C1 segment of cervical spinal cord (tissue), 14 donors: ENCODE data around the gene NMRAL1.

Source experiments
- DNase-seq, 14 donors: peaks; one replicate each; lab custom pipeline; 2025; lab: John Stamatoyannopoulos, UW

The NMRAL1 gene

GRCh38 chr16:4474192-4474961 lies at the start of gene NMRAL1:
TSS of gene NMRAL1 (minus strand) at chr16:4474625. CDS start at chr16:4474132, 493 bp downstream.
- DNase-seq = peak in 13 of 14 donors; percentile 25 to 90 (median 66)

GRCh38 chr16:4523686-4524085 lies 49.3 kb upstream of the NMRAL1 start:
- DNase-seq = peak in 8 of 14 donors; percentile 30 to 88 (median 47)

- DNase-seq = peak; percentile 23 to 90 (median 74)
These were observed 47.7 kb upstream of the NMRAL1 start for GRCh38 chr16:4522051-4522581.

DNA sequence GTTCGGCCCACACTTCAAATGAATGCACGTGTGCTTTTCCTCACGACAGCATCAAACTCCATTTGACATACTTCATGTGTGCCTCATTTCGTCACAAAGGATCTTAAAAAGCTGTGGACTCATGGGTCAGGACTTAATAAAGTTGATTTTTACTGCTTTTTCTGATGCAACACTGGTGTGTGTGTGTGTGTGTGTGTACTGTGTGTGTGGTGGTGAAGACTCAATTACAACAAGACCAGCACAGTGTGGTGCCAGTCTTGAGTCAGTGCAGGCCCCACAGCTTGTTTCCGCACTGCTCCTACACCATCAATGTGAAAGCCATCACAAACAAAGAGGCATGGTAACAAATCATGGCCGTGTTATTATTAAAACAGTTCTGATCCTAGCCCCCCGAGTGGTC lies 46.5 kb upstream of the NMRAL1 start:
- no peak for DNase-seq

GRCh38 chr16:4519274-4520058 lies 45.0 kb upstream of the NMRAL1 start:
- no peak for DNase-seq

- peak in 6 of 14 donors; percentile 16 to 73 (median 34) for DNase-seq
These were observed 43.6 kb upstream of the NMRAL1 start for GRCh38 chr16:4517812-4518680.

- DNase-seq = no peak
These were observed 41.3 kb upstream of the NMRAL1 start for GRCh38 chr16:4515611-4516233.

GRCh38 chr16:4514606-4515005 lies 40.2 kb upstream of the NMRAL1 start:
- no peak for DNase-seq

DNA sequence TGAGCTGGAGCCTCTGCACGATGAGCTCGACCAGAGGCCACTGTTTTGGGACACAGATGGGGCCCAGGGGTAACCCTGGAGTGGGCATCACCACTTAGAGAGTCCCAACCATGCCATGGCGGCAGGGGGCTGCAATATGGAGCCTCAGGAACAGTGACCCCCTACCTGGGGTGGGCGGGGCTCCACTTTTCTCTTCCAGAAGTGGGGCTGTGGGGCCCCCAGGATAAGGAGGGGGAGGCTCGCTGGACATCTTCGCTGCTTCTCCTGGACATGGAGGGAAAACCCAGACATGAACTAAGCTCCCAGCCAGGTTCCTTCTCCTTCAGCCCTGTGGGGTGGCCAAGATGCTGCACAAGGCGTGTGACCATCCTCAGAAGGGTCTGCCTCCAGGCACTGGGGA lies 39.5 kb upstream of the NMRAL1 start:
- DNase-seq = no peak

DNA sequence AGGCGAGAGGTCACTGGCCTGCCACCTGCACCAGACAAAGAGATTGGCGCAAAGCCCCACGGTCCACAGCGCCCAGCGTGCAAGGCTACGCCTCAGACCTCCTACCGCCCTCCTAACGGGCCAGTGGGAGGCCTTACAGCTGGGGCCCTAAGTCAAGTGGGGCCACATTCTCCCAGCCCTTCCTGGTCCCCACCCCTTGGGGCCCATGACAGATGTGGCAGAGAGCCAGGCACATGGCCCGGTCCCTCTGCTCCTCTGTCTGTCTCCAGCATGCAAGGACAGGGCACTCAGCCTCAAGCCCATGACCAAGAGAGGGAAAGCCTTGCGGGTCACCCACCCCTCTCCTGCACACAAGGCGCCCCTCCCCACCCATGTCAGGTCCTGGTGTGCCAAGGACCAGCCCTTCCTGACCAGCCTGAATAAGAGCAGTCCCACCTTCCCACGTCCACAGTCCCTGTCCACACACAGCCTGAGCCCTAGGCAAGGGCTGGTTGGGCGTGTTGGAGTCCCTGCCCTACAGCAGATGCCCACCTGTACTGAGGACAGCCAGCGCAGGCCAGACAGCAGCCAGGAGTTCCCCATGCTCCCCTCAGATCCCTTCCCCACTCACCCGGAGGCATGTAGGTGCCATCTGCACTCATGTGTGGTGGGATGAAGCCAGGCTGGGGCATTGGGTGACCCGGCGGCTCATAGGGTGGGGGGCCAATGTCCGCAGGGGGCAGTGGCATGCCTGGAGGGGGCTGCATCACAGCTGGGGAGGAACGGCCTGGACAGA lies 38.8 kb upstream of the NMRAL1 start:
- no peak for DNase-seq

- DNase-seq = no peak
These were observed 38.0 kb upstream of the NMRAL1 start for GRCh38 chr16:4512473-4512872.

DNA sequence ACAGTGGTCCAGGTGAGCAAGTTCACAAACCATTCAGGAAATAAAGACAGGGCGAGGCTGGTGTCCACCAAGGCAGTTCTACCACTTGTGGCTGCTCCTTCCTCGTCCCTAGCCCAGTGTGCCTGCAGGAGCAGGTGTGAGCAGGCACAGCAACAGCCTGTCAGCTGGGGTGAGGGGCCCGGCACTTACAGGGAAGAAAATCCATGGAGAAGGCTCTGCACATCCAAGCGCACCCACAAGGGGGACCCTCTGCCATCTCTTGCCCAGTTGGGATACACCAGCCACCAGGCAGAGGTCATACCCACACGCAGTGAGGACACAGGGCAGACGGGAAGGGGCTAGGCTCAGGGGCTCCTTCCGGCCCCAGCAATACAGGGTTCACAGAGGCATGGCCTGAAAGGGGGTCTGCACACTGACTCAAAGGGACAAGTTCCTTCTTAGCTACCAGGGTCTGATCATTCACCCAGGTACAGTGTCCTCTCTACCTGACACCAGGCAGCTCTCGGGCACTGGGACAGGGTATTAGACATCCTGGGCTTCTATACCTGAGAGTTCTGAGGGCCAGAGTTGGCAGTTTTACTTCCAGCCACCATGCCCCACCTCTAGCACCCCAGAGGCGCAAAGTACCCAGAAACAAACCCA lies 37.1 kb upstream of the NMRAL1 start:
- DNase-seq = peak in 6 of 14 donors; percentile 16 to 46 (median 29)

GRCh38 chr16:4510747-4511426 lies 36.5 kb upstream of the NMRAL1 start:
- no peak for DNase-seq

- DNase-seq = no peak
These were observed 35.7 kb upstream of the NMRAL1 start for GRCh38 chr16:4510131-4510530.

GRCh38 chr16:4509420-4509819 lies 35.0 kb upstream of the NMRAL1 start:
- no peak for DNase-seq

DNA sequence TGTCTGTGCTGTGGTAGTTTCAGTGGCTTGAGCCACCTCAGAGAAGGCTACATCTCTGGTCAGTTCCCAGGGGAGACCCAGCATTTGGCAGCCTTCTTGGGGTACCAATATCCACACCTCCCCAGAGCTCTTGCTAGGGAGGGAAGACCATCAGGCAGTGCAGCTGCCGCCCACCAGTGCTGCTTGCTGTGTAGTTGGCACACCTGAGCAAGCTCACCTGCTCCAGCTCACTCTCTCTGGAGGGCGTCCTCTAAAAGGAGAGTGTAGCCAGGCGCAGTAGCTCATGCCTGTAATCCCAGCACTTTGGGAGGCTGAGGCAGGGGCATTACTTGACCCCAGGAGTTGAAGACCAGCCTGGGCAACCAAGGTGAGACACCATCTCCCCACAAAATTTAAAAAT lies 34.4 kb upstream of the NMRAL1 start:
- DNase-seq = no peak

- DNase-seq = no peak
These were observed 33.3 kb upstream of the NMRAL1 start for GRCh38 chr16:4507588-4508345.

- DNase-seq = peak in 11 of 14 donors; percentile 27 to 73 (median 52)
These were observed 32.0 kb upstream of the NMRAL1 start for GRCh38 chr16:4506450-4506849.
